Gastroesophageal sphincter (tissue), 3 donors: Measurements from ENCODE around the gene CAMK1D.

Experiments
- POLR2A ChIP-seq, 2 donors: fragments of 450-650 bp; IDR thresholded peaks; one replicate each; pipeline ENCODE4 v1.6.1; 2017; ENCODE audit warnings: antibody characterized with exemption in 2 of 2, mild to moderate bottlenecking in 2 of 2, moderate library complexity in 1 of 2
- POLR2AphosphoS5 ChIP-seq: sonication (generic); formaldehyde crosslinking; IDR thresholded peaks from one replicate; pipeline ENCODE4 v1.6.1; 2017; ENCODE audit warnings: antibody characterized with exemption
- TF ChIP-seq, protein P1 (sequence below), 4 experiments: fragments of 200-600 bp in 2 of 4; fragments of 450-650 bp in 2 of 4; sonication (generic) in 1 of 4; IDR thresholded peaks; one replicate each; pipeline ENCODE4 v1.5.1; 2017 to 2019; ENCODE audit warnings: antibody characterized with exemption in 4 of 4, mild to moderate bottlenecking in 2 of 4, moderate library complexity in 2 of 4

DNA sequence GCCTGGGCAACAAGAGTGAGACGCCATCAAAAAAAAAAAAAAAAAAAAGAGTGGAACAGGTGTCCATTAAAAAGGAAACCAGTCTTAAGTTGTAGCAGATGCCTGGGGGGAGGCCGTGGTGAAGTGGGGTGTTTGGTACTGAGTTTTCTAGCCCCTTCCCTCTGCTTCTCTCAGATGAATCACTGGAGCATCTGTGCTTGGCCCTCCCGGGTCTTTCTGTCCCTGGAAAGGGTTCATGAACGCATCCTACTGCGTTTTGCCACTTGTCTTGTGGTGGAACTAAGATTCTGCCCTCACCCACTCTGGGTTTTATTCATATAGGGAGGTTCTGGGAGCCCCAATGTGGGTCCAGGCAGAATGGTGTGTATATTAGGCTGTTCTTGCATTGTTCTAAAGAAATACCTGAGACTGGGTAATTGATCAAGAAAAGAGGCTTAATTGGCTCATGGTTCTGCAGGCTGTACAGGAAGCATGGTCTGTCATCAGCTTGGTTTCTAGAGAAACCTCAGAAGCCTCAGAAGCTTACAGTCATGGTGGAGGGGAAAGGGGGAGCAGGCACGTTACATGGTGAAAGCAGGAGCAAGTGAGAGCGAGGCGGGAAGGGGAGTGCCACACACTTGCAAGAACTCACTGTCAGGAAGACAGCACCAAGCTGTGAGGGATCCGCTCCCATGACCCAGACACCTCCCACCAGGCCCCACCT lies 63.5 kb downstream of the CAMK1D start:
- no peak for TF ChIP-seq POLR2AphosphoS5
- no peak for TF ChIP-seq POLR2A (IDR thresholded peaks at IDR 0.05)
- TF ChIP-seq, protein P1, sequence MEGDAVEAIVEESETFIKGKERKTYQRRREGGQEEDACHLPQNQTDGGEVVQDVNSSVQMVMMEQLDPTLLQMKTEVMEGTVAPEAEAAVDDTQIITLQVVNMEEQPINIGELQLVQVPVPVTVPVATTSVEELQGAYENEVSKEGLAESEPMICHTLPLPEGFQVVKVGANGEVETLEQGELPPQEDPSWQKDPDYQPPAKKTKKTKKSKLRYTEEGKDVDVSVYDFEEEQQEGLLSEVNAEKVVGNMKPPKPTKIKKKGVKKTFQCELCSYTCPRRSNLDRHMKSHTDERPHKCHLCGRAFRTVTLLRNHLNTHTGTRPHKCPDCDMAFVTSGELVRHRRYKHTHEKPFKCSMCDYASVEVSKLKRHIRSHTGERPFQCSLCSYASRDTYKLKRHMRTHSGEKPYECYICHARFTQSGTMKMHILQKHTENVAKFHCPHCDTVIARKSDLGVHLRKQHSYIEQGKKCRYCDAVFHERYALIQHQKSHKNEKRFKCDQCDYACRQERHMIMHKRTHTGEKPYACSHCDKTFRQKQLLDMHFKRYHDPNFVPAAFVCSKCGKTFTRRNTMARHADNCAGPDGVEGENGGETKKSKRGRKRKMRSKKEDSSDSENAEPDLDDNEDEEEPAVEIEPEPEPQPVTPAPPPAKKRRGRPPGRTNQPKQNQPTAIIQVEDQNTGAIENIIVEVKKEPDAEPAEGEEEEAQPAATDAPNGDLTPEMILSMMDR (IDR thresholded peaks at IDR 0.05): no peak
